ENCODE measurements around the gene ALDH1A2.

The ALDH1A2 gene

DNA sequence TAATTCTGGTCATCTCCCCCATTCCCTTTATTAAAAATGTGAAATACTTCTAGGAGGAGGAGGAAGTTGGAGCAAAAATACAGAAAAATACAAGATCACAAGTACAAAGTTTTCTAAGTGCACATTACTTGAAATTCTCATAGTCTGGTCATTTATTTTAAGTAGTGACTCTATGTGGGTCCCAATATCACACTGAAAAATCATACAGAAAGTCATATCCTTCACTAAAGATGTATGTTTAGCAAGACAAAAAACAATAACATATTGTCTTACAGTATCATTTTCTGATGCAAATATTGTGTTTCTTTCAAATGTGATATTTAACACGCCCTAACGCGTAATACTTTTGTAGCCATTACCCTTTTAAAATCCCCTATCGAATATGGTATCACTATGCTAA is 2.5 kb downstream of the ALDH1A2 start:
- H3K4me3 ChIP-seq (ENCODE audit: control insufficient read depth in 1 of 7, extremely low read depth in 1 of 7, insufficient read depth in 4 of 7, low read depth in 2 of 7, low read length in 6 of 7) = no peak overlapping the region
- H3K36me3 ChIP-seq (ENCODE audit: control insufficient read depth in 4 of 4, insufficient read depth in 4 of 4, low read length in 3 of 4) = no peaks in the 10 kb centered on the region
- peaks cover 18 to 96% (median 52%) of the 10 kb centered on the region in 5 experiments for H3K27me3 ChIP-seq (replicated peaks in 2 of 5; ENCODE audit: control insufficient read depth in 4 of 5, insufficient read depth in 5 of 5, low read length in 4 of 5)
- no peak for DNase-seq
- ChIA-PET CTCF (interaction anchor here (0.9 to 1.6 kb wide), 4 partner anchors 10 to 202 kb away, joined by 3 to 6 read pairs (median 3); no protein-coding TSS in a partner anchor), POLR2A (no interaction called here)
- peak overlapping the region in 1 of 2 experiments; percentile 40 for H3K27ac ChIP-seq (ENCODE audit: insufficient read depth in 1 of 2, low read depth in 1 of 2, low read length in 2 of 2, poor library complexity in 1 of 2, severe bottlenecking in 2 of 2)
- H3K4me1 ChIP-seq (ENCODE audit: control extremely low read depth in 1 of 4, control insufficient read depth in 4 of 4, insufficient read depth in 4 of 4, low read length in 3 of 4) = peaks cover 0 to 16% (median 11%) of the 10 kb centered on the region in 4 experiments
- no peaks in the 10 kb centered on the region for H3K9me3 ChIP-seq (ENCODE audit: control extremely low read depth in 1 of 5, control insufficient read depth in 4 of 5, insufficient read depth in 2 of 5, low read depth in 1 of 5, low read length in 4 of 5)
- WGBS (ENCODE audit: insufficient coverage) = 100% methylated on average over 1 of the region's 4 CpGs

DNA sequence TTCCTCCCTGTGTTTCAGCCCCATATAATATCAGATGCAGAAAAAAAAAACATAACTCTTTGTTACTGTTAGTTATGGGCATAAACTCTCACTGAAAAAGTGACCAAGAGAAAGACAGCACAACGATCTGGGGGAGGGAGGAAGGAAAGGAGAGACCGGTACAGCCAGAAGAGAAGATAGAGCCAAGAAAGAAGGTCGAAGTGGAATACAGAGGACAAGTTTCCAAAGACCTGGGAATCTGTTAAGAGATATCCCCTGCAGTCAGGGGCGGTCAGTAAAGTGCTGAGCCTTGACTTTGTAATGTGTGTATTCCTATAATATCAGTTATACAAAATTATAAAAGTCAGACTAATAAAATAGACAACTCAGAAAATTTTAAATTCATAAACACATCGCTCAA is 3.3 kb downstream of the ALDH1A2 start:
- Histone ChIP-seq H3K9me3 (ENCODE audit: control extremely low read depth in 1 of 5, control insufficient read depth in 4 of 5, insufficient read depth in 2 of 5, low read depth in 1 of 5, low read length in 4 of 5) (no peaks in the 10 kb centered on the region), H3K4me3 (ENCODE audit: control insufficient read depth in 1 of 7, extremely low read depth in 1 of 7, insufficient read depth in 4 of 7, low read depth in 2 of 7, low read length in 6 of 7) (no peak overlapping the region), H3K4me1 (ENCODE audit: control extremely low read depth in 1 of 4, control insufficient read depth in 4 of 4, insufficient read depth in 4 of 4, low read length in 3 of 4) (peaks cover 0 to 16% (median 11%) of the 10 kb centered on the region in 4 experiments), H3K27me3 (replicated peaks in 2 of 5; ENCODE audit: control insufficient read depth in 4 of 5, insufficient read depth in 5 of 5, low read length in 4 of 5) (peaks cover 18 to 97% (median 49%) of the 10 kb centered on the region in 5 experiments), H3K27ac (ENCODE audit: insufficient read depth in 1 of 2, low read depth in 1 of 2, low read length in 2 of 2, poor library complexity in 1 of 2, severe bottlenecking in 2 of 2) (peak overlapping the region in 1 of 2 experiments; percentile 38), H3K36me3 (ENCODE audit: control insufficient read depth in 4 of 4, insufficient read depth in 4 of 4, low read length in 3 of 4) (no peaks in the 10 kb centered on the region)
- ChIA-PET POLR2A (interaction anchor here (0.7 kb wide), 1 partner anchor 1129 kb away, joined by 3 read pairs; no protein-coding TSS in a partner anchor), CTCF (interaction anchor here (1.3 kb wide), 1 partner anchor 15 kb away, joined by 3 read pairs; no protein-coding TSS in a partner anchor)
- WGBS (ENCODE audit: insufficient coverage) = 47% methylated on average over 3 of the region's 5 CpGs
- DNase-seq = no peak

DNA sequence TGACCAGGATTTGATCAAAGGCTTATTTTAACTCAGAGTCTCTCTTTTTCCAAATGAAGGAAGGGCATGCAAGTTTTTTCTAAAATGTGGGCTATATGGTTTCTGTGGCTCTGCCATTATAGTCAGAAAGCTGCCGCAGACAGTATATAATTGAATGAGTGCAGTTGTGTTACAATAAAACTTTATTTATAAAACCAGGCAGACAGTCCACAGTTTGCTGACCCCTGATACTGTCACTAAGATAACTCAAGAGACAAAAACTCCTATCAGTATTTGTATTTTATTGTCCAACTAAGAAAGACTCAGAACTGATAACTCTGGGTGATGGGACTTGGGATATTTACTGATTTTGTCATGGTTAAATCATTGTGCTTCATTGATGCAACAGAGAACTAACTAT is 4.9 kb downstream of the ALDH1A2 start:
- Histone ChIP-seq H3K4me3 (ENCODE audit: control insufficient read depth in 1 of 7, extremely low read depth in 1 of 7, insufficient read depth in 4 of 7, low read depth in 2 of 7, low read length in 6 of 7) (no peak overlapping the region), H3K4me1 (ENCODE audit: control extremely low read depth in 1 of 4, control insufficient read depth in 4 of 4, insufficient read depth in 4 of 4, low read length in 3 of 4) (peaks cover 0 to 7% (median 3%) of the 10 kb centered on the region in 4 experiments), H3K27ac (ENCODE audit: insufficient read depth in 1 of 2, low read depth in 1 of 2, low read length in 2 of 2, poor library complexity in 1 of 2, severe bottlenecking in 2 of 2) (no peak overlapping the region), H3K9me3 (ENCODE audit: control extremely low read depth in 1 of 5, control insufficient read depth in 4 of 5, insufficient read depth in 2 of 5, low read depth in 1 of 5, low read length in 4 of 5) (no peaks in the 10 kb centered on the region), H3K27me3 (replicated peaks in 2 of 5; ENCODE audit: control insufficient read depth in 4 of 5, insufficient read depth in 5 of 5, low read length in 4 of 5) (peaks cover 20 to 96% (median 48%) of the 10 kb centered on the region in 5 experiments), H3K36me3 (ENCODE audit: control insufficient read depth in 4 of 4, insufficient read depth in 4 of 4, low read length in 3 of 4) (no peaks in the 10 kb centered on the region)
- ChIA-PET POLR2A (no interaction called here), CTCF (no interaction called here)
- DNase-seq = no peak
- no CpG with 5 or more reads among the region's 1 CpG for WGBS (ENCODE audit: insufficient coverage)

DNA sequence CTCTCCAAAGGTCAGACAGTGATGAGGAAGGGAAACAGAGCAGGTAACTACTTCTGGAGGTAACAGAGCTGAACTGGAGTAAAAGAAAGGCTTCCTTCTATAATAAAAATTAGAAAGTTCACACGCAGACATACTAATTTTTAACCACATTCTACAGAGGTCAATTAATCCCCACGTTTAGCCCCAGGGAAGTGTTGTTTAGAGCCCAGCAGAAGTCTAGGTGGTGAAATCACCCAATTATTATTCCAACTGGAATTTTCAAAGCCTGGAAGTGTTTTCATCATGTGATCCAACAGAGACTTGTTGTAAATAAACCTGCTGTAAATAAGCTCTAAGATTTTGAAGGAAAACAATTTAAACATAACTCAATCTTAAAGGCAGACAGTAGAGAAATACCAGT is 6.8 kb downstream of the ALDH1A2 start:
- DNase-seq = no peak
- H3K27me3 ChIP-seq (replicated peaks in 2 of 5; ENCODE audit: control insufficient read depth in 4 of 5, insufficient read depth in 5 of 5, low read length in 4 of 5) = peaks cover 6 to 90% (median 42%) of the 10 kb centered on the region in 5 experiments
- no peak overlapping the region for H3K27ac ChIP-seq (ENCODE audit: insufficient read depth in 1 of 2, low read depth in 1 of 2, low read length in 2 of 2, poor library complexity in 1 of 2, severe bottlenecking in 2 of 2)
- no peaks in the 10 kb centered on the region for H3K9me3 ChIP-seq (ENCODE audit: control extremely low read depth in 1 of 5, control insufficient read depth in 4 of 5, insufficient read depth in 2 of 5, low read depth in 1 of 5, low read length in 4 of 5)
- H3K4me1 ChIP-seq (ENCODE audit: control extremely low read depth in 1 of 4, control insufficient read depth in 4 of 4, insufficient read depth in 4 of 4, low read length in 3 of 4) = peaks cover 0 to 2% (median 0%) of the 10 kb centered on the region in 4 experiments
- CTCF ChIA-PET = interaction anchor here (0.6 to 2.0 kb wide), 3 partner anchors 10 to 181 kb away, joined by 3 to 7 read pairs (median 3); no protein-coding TSS in a partner anchor
- H3K36me3 ChIP-seq (ENCODE audit: control insufficient read depth in 4 of 4, insufficient read depth in 4 of 4, low read length in 3 of 4) = no peaks in the 10 kb centered on the region
- 50% methylated on average over 2 of the region's 2 CpGs for WGBS (ENCODE audit: insufficient coverage)
- POLR2A ChIA-PET = no interaction called here
- no peak overlapping the region for H3K4me3 ChIP-seq (ENCODE audit: control insufficient read depth in 1 of 7, extremely low read depth in 1 of 7, insufficient read depth in 4 of 7, low read depth in 2 of 7, low read length in 6 of 7)

DNA sequence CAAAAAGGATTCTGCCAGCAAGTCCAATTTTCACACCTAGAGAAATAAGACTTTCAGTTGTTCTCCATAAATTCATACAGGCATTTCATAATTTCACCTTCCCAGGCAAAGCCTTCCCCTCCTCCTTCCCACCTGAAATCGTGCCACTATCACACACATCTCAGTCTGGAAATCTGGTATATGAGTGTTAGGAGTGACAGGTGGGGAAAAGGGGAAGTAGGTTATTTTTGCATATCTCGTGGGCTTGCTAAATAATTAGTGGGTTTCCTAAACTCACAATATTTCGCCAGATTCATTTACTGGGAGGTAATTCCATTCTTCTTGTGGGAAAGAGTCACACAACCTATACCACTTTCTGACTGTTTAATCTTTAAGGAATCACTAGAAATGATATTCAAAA is 7.4 kb downstream of the ALDH1A2 start:
- no peak overlapping the region for H3K27ac ChIP-seq (ENCODE audit: insufficient read depth in 1 of 2, low read depth in 1 of 2, low read length in 2 of 2, poor library complexity in 1 of 2, severe bottlenecking in 2 of 2)
- peak in 2 of 3 donors; percentile 47 to 53 for DNase-seq
- H3K4me1 ChIP-seq (ENCODE audit: control extremely low read depth in 1 of 4, control insufficient read depth in 4 of 4, insufficient read depth in 4 of 4, low read length in 3 of 4) = peaks cover 0 to 2% (median 0%) of the 10 kb centered on the region in 4 experiments
- peaks cover 8 to 85% (median 36%) of the 10 kb centered on the region in 5 experiments for H3K27me3 ChIP-seq (replicated peaks in 2 of 5; ENCODE audit: control insufficient read depth in 4 of 5, insufficient read depth in 5 of 5, low read length in 4 of 5)
- ChIA-PET POLR2A (no interaction called here), CTCF (interaction anchor here (1.2 to 2.0 kb wide), 3 partner anchors 9 to 187 kb away, joined by 3 to 8 read pairs (median 7); no protein-coding TSS in a partner anchor)
- no peaks in the 10 kb centered on the region for H3K9me3 ChIP-seq (ENCODE audit: control extremely low read depth in 1 of 5, control insufficient read depth in 4 of 5, insufficient read depth in 2 of 5, low read depth in 1 of 5, low read length in 4 of 5)
- no CpG with 5 or more reads among the region's 3 CpGs for WGBS (ENCODE audit: insufficient coverage)
- no peaks in the 10 kb centered on the region for H3K36me3 ChIP-seq (ENCODE audit: control insufficient read depth in 4 of 4, insufficient read depth in 4 of 4, low read length in 3 of 4)
- no peak overlapping the region for H3K4me3 ChIP-seq (ENCODE audit: control insufficient read depth in 1 of 7, extremely low read depth in 1 of 7, insufficient read depth in 4 of 7, low read depth in 2 of 7, low read length in 6 of 7)

GRCh38 chr15:58057559-58057958 is 8.0 kb downstream of the ALDH1A2 start:
- peaks cover 0 to 2% (median 0%) of the 10 kb centered on the region in 4 experiments for H3K4me1 ChIP-seq (ENCODE audit: control extremely low read depth in 1 of 4, control insufficient read depth in 4 of 4, insufficient read depth in 4 of 4, low read length in 3 of 4)
- ChIA-PET POLR2A (no interaction called here), CTCF (interaction anchor here (1.2 to 2.0 kb wide), 3 partner anchors 10 to 186 kb away, joined by 3 to 8 read pairs (median 7); no protein-coding TSS in a partner anchor)
- H3K4me3 ChIP-seq (ENCODE audit: control insufficient read depth in 1 of 7, extremely low read depth in 1 of 7, insufficient read depth in 4 of 7, low read depth in 2 of 7, low read length in 6 of 7) = no peak overlapping the region
- H3K9me3 ChIP-seq (ENCODE audit: control extremely low read depth in 1 of 5, control insufficient read depth in 4 of 5, insufficient read depth in 2 of 5, low read depth in 1 of 5, low read length in 4 of 5) = no peaks in the 10 kb centered on the region
- H3K27ac ChIP-seq (ENCODE audit: insufficient read depth in 1 of 2, low read depth in 1 of 2, low read length in 2 of 2, poor library complexity in 1 of 2, severe bottlenecking in 2 of 2) = no peak overlapping the region
- 100% methylated on average over 1 of the region's 1 CpG for WGBS (ENCODE audit: insufficient coverage)
- no peak for DNase-seq
- H3K27me3 ChIP-seq (replicated peaks in 2 of 5; ENCODE audit: control insufficient read depth in 4 of 5, insufficient read depth in 5 of 5, low read length in 4 of 5) = peaks cover 8 to 79% (median 32%) of the 10 kb centered on the region in 5 experiments
- no peaks in the 10 kb centered on the region for H3K36me3 ChIP-seq (ENCODE audit: control insufficient read depth in 4 of 4, insufficient read depth in 4 of 4, low read length in 3 of 4)

DNA sequence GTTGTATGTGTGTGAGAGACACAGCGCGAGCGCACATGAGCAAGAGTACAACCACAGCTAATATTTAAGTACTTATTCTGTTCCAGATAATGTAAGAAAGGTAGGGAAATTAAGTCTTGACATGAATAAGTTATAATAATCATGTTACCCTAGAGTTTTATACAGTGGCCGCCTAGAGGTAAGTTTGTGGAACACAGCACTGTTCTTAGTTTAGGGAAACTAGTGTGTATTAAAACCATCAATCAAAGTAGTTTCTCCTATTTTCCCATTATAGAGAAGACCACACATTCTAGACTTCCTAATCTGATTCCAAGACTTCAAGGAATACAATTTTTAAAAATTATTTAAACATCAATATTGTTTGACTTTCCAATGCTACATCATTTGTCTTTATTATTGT is 9.5 kb downstream of the ALDH1A2 start:
- no CpG with 5 or more reads among the region's 4 CpGs for WGBS (ENCODE audit: insufficient coverage)
- CTCF ChIA-PET = interaction anchor here (1.0 kb wide), 2 partner anchors 8 to 188 kb away, joined by 3 read pairs; no protein-coding TSS in a partner anchor
- Histone ChIP-seq H3K4me3 (ENCODE audit: control insufficient read depth in 1 of 7, extremely low read depth in 1 of 7, insufficient read depth in 4 of 7, low read depth in 2 of 7, low read length in 6 of 7) (no peak overlapping the region), H3K36me3 (ENCODE audit: control insufficient read depth in 4 of 4, insufficient read depth in 4 of 4, low read length in 3 of 4) (no peaks in the 10 kb centered on the region), H3K9me3 (ENCODE audit: control extremely low read depth in 1 of 5, control insufficient read depth in 4 of 5, insufficient read depth in 2 of 5, low read depth in 1 of 5, low read length in 4 of 5) (no peaks in the 10 kb centered on the region), H3K4me1 (ENCODE audit: control extremely low read depth in 1 of 4, control insufficient read depth in 4 of 4, insufficient read depth in 4 of 4, low read length in 3 of 4) (peaks cover 0 to 2% (median 0%) of the 10 kb centered on the region in 4 experiments), H3K27me3 (replicated peaks in 2 of 5; ENCODE audit: control insufficient read depth in 4 of 5, insufficient read depth in 5 of 5, low read length in 4 of 5) (peaks cover 11 to 64% (median 25%) of the 10 kb centered on the region in 5 experiments), H3K27ac (ENCODE audit: insufficient read depth in 1 of 2, low read depth in 1 of 2, low read length in 2 of 2, poor library complexity in 1 of 2, severe bottlenecking in 2 of 2) (no peak overlapping the region)
- POLR2A ChIA-PET = no interaction called here
- DNase-seq = peak in 1 of 3 donors; percentile 18
